Body of pancreas (tissue), 4 donors: ENCODE data around the gene DIS3L2.
"Not testable (repeated sequence)": the region's sequence is repeated elsewhere in the genome, so short reads cannot be mapped to it uniquely, and the experiment has no call there.

Experiments used
- CTCF ChIP-seq, 7 experiments: fragments of 450-650 bp in 4 of 7; fragments of 200-600 bp in 3 of 7; sonication (generic) in 3 of 7; IDR thresholded peaks; one replicate each; pipeline ENCODE4 v1.5.1; 2016 to 2019; ENCODE audit warnings: antibody characterized with exemption in 7 of 7
- POLR2A ChIP-seq, 3 donors: fragments of 450-650 bp; IDR thresholded peaks; one replicate each; pipeline ENCODE4 v1.6.1; 2016; ENCODE audit warnings: antibody characterized with exemption in 3 of 3, mild to moderate bottlenecking in 2 of 3

GRCh38 chr2:232331641-232332040, 370.1 kb downstream of the DIS3L2 start:
- not testable (repeated sequence) for TF ChIP-seq CTCF, POLR2A (IDR thresholded peaks at IDR 0.05)
